Activated CD4-positive, alpha-beta T cell treated with anti-CD3 and anti-CD28 coated beads for 36 hours (primary cell): ENCODE measurements around the gene HSD17B12. TPM values are rescaled to one million over a fixed set of nuclear protein-coding genes. Genes with fewer than 3 reads are reported as not detected.

Experiments
- ATAC-seq: fragments of 200-7000 bp; cut with Tn5 transposase; one replicate; pipeline ENCODE4 v1.10.0; 2021; ENCODE audit warnings: mild to moderate bottlenecking, moderate library complexity
- CTCF ChIA-PET: fragments of 350-600 bp; sonication (Branson Sonifier 250); formaldehyde crosslinking; loops from one replicate; lab custom pipeline; 2021; ENCODE audit warnings: antibody characterized with exemption; lab: Charles Lee
- POLR2A ChIA-PET: fragments of 350-600 bp; sonication (Branson Sonifier 250); formaldehyde crosslinking; loops from one replicate; lab custom pipeline; 2021; ENCODE audit warnings: antibody characterized with exemption, inconsistent platforms; lab: Charles Lee
- DNase-seq: peaks from one replicate; pipeline ENCODE4 v3.0.0-alpha.2; 2020
- H3K27ac Mint-ChIP-seq: one replicate; pipeline ENCODE4 v1.8.0; 2021; ENCODE audit warnings: mixed read lengths
- H3K27me3 Mint-ChIP-seq: one replicate; pipeline ENCODE4 v1.8.0; 2021; ENCODE audit warnings: mixed read lengths
- H3K36me3 Mint-ChIP-seq: one replicate; pipeline ENCODE4 v1.8.0; 2021; ENCODE audit warnings: low read depth, mixed read lengths
- H3K4me1 Mint-ChIP-seq: one replicate; pipeline ENCODE4 v1.8.0; 2021; ENCODE audit warnings: mixed read lengths
- H3K4me3 Mint-ChIP-seq: one replicate; pipeline ENCODE4 v1.8.0; 2021; ENCODE audit warnings: mild to moderate bottlenecking, moderate library complexity, mixed read lengths
- H3K9me3 Mint-ChIP-seq: one replicate; pipeline ENCODE4 v1.8.0; 2021; ENCODE audit warnings: low read depth, mixed read lengths
- intact Hi-C, 2 experiments: fragments of 100-400 bp; cut with DNase I in 1 of 2; cut with micrococcal nuclease in 1 of 2; formaldehyde crosslinking; loops; one replicate each; pipeline versions ENCODE4 v1.14.2 to v1.15.1; 2022 to 2024; cut with DNase I, micrococcal nuclease
- total RNA-seq, 2 experiments: library from RNA; stranded (reverse); gene quantifications; one replicate each; pipeline ENCODE4 v1.2.3, GENCODE V29; 2021

The HSD17B12 gene
- total RNA-seq, 2 experiments from 2014 or later, result 57.6 to 68.9 TPM

GRCh38 chr11:43833657-43834073 lies 153.1 kb downstream of the HSD17B12 start:
- ChIA-PET CTCF (interaction anchor here (1.0 to 1.1 kb wide), 2 partner anchors 18 to 100 kb away, joined by 3 to 6 read pairs; no protein-coding TSS in a partner anchor), POLR2A (interaction anchor here (0.5 kb wide), 1 partner anchor 276 kb away, joined by 3 read pairs; no protein-coding TSS in a partner anchor)
- no peak overlapping the region for H3K27ac Mint-ChIP-seq
- intact Hi-C loops, result no loop called here
- peaks cover 4% of the 10 kb centered on the region for H3K36me3 Mint-ChIP-seq
- no peaks in the 10 kb centered on the region for H3K27me3 Mint-ChIP-seq
- no peak overlapping the region for H3K4me3 Mint-ChIP-seq
- H3K9me3 Mint-ChIP-seq, result no peaks in the 10 kb centered on the region
- no peak for DNase-seq
- ATAC-seq, result no peak
- H3K4me1 Mint-ChIP-seq, result peaks cover 24% of the 10 kb centered on the region

- intact Hi-C loops, result no loop called here
- Mint-ChIP-seq H3K36me3 (peaks cover 7% of the 10 kb centered on the region), H3K27me3 (no peaks in the 10 kb centered on the region), H3K4me1 (peaks cover 24% of the 10 kb centered on the region), H3K27ac (no peak overlapping the region), H3K9me3 (no peaks in the 10 kb centered on the region), H3K4me3 (no peak overlapping the region)
- ATAC-seq, result no peak
- POLR2A ChIA-PET, result no interaction called here
- CTCF ChIA-PET, result no interaction called here
- DNase-seq, result no peak
These were observed 153.7 kb downstream of the HSD17B12 start for GRCh38 chr11:43834286-43834685.

GRCh38 chr11:43835104-43835503 lies 154.6 kb downstream of the HSD17B12 start:
- H3K27ac Mint-ChIP-seq, result no peak overlapping the region
- ChIA-PET CTCF (interaction anchor here (0.6 to 0.7 kb wide), 2 partner anchors 8 to 17 kb away, joined by 3 read pairs; no protein-coding TSS in a partner anchor), POLR2A (no interaction called here)
- intact Hi-C loops, result no loop called here
- H3K36me3 Mint-ChIP-seq, result peaks cover 9% of the 10 kb centered on the region
- ATAC-seq, result no peak
- peaks cover 23% of the 10 kb centered on the region for H3K4me1 Mint-ChIP-seq
- H3K27me3 Mint-ChIP-seq, result no peaks in the 10 kb centered on the region
- no peak for DNase-seq
- H3K9me3 Mint-ChIP-seq, result no peaks in the 10 kb centered on the region
- no peak overlapping the region for H3K4me3 Mint-ChIP-seq

- Mint-ChIP-seq H3K36me3 (peaks cover 22% of the 10 kb centered on the region), H3K27ac (no peak overlapping the region), H3K9me3 (no peaks in the 10 kb centered on the region), H3K4me3 (no peak overlapping the region), H3K4me1 (peaks cover 5% of the 10 kb centered on the region), H3K27me3 (no peaks in the 10 kb centered on the region)
- intact Hi-C loops, result no loop called here
- no peak for DNase-seq
- ChIA-PET POLR2A (no interaction called here), CTCF (interaction anchor here (0.7 to 2.2 kb wide), 4 partner anchors 12 to 52 kb away, joined by 3 to 7 read pairs (median 6); no protein-coding TSS in a partner anchor)
- ATAC-seq, result no peak
These were observed 157.3 kb downstream of the HSD17B12 start for GRCh38 chr11:43837879-43838278.

- no peaks in the 10 kb centered on the region for H3K9me3 Mint-ChIP-seq
- intact Hi-C loops, result no loop called here
- no peaks in the 10 kb centered on the region for H3K4me1 Mint-ChIP-seq
- POLR2A ChIA-PET, result no interaction called here
- H3K36me3 Mint-ChIP-seq, result peaks cover 24% of the 10 kb centered on the region
- no peak overlapping the region for H3K4me3 Mint-ChIP-seq
- CTCF ChIA-PET, result interaction anchor here (2.0 to 3.1 kb wide), 2 partner anchors 10 to 16 kb away, joined by 4 to 18 read pairs; no protein-coding TSS in a partner anchor
- no peaks in the 10 kb centered on the region for H3K27me3 Mint-ChIP-seq
- no peak overlapping the region for H3K27ac Mint-ChIP-seq
- DNase-seq (no peak), ATAC-seq (no peak)
These were observed 161.5 kb downstream of the HSD17B12 start for GRCh38 chr11:43842021-43842420.

- H3K4me1 Mint-ChIP-seq, result peaks cover 2% of the 10 kb centered on the region
- intact Hi-C loops, result no loop called here
- H3K27me3 Mint-ChIP-seq, result no peaks in the 10 kb centered on the region
- POLR2A ChIA-PET, result no interaction called here
- no peak for ATAC-seq
- peaks cover 13% of the 10 kb centered on the region for H3K36me3 Mint-ChIP-seq
- H3K27ac Mint-ChIP-seq, result no peak overlapping the region
- no peak for DNase-seq
- CTCF ChIA-PET, result no interaction called here
- no peaks in the 10 kb centered on the region for H3K9me3 Mint-ChIP-seq
- H3K4me3 Mint-ChIP-seq, result no peak overlapping the region
These were observed 165.3 kb downstream of the HSD17B12 start for GRCh38 chr11:43845816-43846215.

GRCh38 chr11:43852057-43852636 lies 171.6 kb downstream of the HSD17B12 start:
- intact Hi-C loops, result loop anchor here (1.0 to 5.0 kb wide), 3 partner anchors 21 to 275 kb away; no protein-coding TSS in a partner anchor
- DNase-seq (peak; percentile 76), ATAC-seq (peak; percentile 71)
- Mint-ChIP-seq H3K4me3 (no peak overlapping the region), H3K36me3 (peaks cover 5% of the 10 kb centered on the region), H3K27ac (no peak overlapping the region), H3K9me3 (no peaks in the 10 kb centered on the region), H3K4me1 (peaks cover 2% of the 10 kb centered on the region), H3K27me3 (no peaks in the 10 kb centered on the region)
- ChIA-PET POLR2A (no interaction called here), CTCF (interaction anchor here (0.5 to 2.3 kb wide), 29 partner anchors 8 to 472 kb away, joined by 3 to 32 read pairs (median 4); no protein-coding TSS in a partner anchor)

- POLR2A ChIA-PET, result no interaction called here
- H3K4me1 Mint-ChIP-seq, result peaks cover 2% of the 10 kb centered on the region
- DNase-seq, result no peak
- no peak for ATAC-seq
- H3K9me3 Mint-ChIP-seq, result no peaks in the 10 kb centered on the region
- H3K27ac Mint-ChIP-seq, result no peak overlapping the region
- peaks cover 5% of the 10 kb centered on the region for H3K36me3 Mint-ChIP-seq
- intact Hi-C loops, result loop anchor here (2.0 to 5.0 kb wide), 2 partner anchors 23 to 276 kb away; no protein-coding TSS in a partner anchor
- no peak overlapping the region for H3K4me3 Mint-ChIP-seq
- CTCF ChIA-PET, result interaction anchor here (1.0 to 1.3 kb wide), 2 partner anchors 10 to 23 kb away, joined by 3 to 6 read pairs; no protein-coding TSS in a partner anchor
- no peaks in the 10 kb centered on the region for H3K27me3 Mint-ChIP-seq
These were observed 173.2 kb downstream of the HSD17B12 start for GRCh38 chr11:43853781-43854180.

GRCh38 chr11:43856993-43857392 lies 176.5 kb downstream of the HSD17B12 start:
- ATAC-seq, result no peak
- H3K9me3 Mint-ChIP-seq, result peaks cover 6% of the 10 kb centered on the region
- POLR2A ChIA-PET, result no interaction called here
- CTCF ChIA-PET, result interaction anchor here (0.6 to 2.2 kb wide), 9 partner anchors 8 to 484 kb away, joined by 3 to 6 read pairs (median 4); no protein-coding TSS in a partner anchor
- no peak for DNase-seq
- intact Hi-C loops, result no loop called here
- H3K4me1 Mint-ChIP-seq, result no peaks in the 10 kb centered on the region
- no peaks in the 10 kb centered on the region for H3K27me3 Mint-ChIP-seq
- no peak overlapping the region for H3K4me3 Mint-ChIP-seq
- H3K27ac Mint-ChIP-seq, result no peak overlapping the region
- H3K36me3 Mint-ChIP-seq, result peaks cover 2% of the 10 kb centered on the region

- ChIA-PET POLR2A (no interaction called here), CTCF (interaction anchor here (1.3 kb wide), 1 partner anchor 9 kb away, joined by 4 read pairs; no protein-coding TSS in a partner anchor)
- Mint-ChIP-seq H3K4me1 (peaks cover 4% of the 10 kb centered on the region), H3K4me3 (no peak overlapping the region), H3K27me3 (peaks cover 10% of the 10 kb centered on the region), H3K27ac (no peak overlapping the region), H3K36me3 (no peaks in the 10 kb centered on the region), H3K9me3 (peaks cover 6% of the 10 kb centered on the region)
- intact Hi-C loops, result no loop called here
- DNase-seq (no peak), ATAC-seq (no peak)
These were observed 180.6 kb downstream of the HSD17B12 start for GRCh38 chr11:43861141-43861540.

GRCh38 chr11:43866520-43866919 lies 186.0 kb downstream of the HSD17B12 start:
- intact Hi-C loops, result loop anchor here in 1 of 2 experiments (5.0 kb wide), 1 partner anchor 701 kb away; the partner anchor contains the start of gene CD82
- no peak overlapping the region for H3K27ac Mint-ChIP-seq
- no peaks in the 10 kb centered on the region for H3K36me3 Mint-ChIP-seq
- DNase-seq (no peak), ATAC-seq (no peak)
- H3K4me3 Mint-ChIP-seq, result no peak overlapping the region
- ChIA-PET CTCF (interaction anchor here (1.0 to 4.2 kb wide), 5 partner anchors 10 to 291 kb away, joined by 4 to 15 read pairs (median 5); no protein-coding TSS in a partner anchor), POLR2A (no interaction called here)
- peaks cover 27% of the 10 kb centered on the region for H3K27me3 Mint-ChIP-seq
- peaks cover 4% of the 10 kb centered on the region for H3K9me3 Mint-ChIP-seq
- peaks cover 24% of the 10 kb centered on the region for H3K4me1 Mint-ChIP-seq
